UCSD-AML1 (cell line): Measurements from ENCODE around the gene ABCA4.

Source experiments
- DNase-seq: peaks from one replicate; lab custom pipeline; 2025; ENCODE audit not compliant: unreplicated experiment; lab: John Stamatoyannopoulos, UW

Gene ABCA4

DNA sequence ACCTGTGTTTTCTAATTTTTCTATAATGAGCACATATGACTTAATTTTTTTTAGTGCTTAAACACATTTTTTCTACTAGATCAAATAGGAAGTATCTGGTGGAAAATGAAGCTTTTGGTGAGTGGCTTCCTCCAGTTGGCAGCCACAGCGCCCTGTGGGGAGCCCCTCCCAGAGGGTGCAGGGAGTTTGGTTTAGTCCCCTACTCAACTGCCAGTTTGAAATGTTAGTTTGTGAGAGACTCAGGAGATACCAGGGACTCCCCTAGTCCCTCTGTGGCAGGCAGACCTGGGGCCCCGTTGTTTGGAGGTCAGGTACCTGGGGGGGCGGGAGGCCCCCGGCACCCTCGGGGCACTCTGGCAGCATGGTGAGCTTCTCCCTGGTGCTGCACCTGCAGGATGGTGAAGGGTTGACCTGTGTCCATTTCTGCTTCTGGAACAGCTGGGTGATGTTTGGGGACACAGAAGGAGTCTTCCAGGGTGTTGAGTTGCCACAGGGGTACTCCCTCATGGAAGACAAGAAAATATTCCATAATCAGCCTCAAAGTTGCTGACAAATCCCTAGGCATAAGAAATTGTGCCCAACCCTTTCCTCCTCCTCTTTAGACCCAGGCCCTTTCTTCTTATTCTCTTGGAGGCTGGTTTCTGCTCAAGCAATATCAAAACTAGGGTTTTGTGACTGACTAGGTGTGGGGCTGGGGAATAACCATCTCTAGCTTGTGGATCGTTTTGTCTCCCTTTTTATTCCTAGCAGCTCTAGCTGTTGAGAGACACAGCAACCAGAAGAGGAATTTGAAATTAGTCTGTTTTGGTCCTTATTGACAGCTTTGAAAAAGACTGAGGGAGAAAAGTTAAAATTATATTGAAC, 91.6 kb downstream of the ABCA4 start:
- DNase-seq, result no peak

DNA sequence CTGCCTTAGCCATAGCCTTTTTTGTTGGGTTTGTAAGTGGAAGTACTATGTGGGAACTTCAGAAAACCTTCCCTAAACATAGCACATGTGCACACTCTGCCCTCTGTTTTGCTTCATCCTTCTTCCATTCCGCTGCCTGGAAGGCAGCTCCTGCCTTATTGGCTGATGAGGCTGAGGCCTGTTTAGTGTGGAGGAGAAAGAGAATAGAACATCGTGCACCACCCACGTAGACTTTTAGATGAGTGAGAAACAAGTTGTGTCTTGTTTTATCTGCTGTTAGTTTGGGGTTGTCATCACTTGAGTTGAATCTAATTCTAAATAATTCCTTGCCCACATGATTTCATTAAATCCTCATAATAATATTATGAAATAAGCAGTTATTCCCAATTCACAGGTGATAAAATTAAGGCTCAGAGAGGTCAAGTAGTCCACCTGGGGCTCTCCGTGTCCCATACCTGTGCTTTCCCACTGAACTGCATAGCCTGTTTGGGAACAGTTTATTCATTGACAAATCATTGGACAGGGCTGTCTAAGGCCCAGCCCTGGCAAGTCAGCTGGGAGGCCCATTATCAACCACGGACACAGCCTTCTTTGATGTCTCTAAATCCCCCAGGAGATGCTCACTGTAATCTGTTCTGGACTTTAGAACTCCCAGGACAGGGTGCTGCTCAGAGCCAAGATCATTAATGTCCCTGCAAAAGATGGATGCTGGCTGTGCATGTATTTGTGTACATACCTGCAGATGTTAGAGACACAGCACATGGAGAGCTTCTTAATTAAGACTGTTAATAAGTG, 93.0 kb downstream of the ABCA4 start:
- DNase-seq, result no peak

DNA sequence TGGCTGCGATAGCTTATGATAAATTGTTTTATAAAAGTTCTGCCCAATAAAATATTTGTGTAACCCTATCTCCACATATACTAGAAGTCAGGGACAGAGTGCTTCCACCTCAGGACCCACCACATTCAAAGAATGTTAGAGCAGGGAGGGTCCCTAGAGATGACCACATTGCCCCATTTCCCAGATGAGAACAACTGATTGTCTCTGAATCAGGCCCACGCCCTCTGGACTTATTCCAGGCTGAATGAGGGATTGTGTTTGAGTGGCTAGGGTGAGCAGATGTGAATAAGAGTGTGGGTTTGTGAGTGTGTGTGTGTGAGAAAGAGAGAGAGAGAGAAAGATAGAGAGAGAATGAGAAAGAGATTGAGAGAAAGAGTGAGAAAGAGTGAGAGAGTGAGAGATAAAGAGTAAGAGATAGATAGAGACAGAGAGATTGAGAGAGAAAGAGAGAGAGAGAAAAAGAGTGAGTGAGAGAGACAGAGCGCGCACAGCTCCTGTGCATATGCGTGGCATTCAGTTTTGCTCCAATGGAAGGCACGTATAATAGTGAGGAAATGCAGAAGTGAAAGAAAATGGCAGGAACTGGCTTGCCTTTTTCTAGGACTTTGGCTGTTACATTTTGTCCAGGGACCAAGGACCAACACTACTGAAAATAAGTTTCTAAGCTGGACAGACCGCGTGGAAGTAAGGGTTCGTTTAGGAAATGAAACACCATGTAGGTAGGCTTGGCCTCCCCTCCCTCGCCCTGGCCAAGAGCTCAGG, 94.1 kb downstream of the ABCA4 start:
- no peak for DNase-seq

DNA sequence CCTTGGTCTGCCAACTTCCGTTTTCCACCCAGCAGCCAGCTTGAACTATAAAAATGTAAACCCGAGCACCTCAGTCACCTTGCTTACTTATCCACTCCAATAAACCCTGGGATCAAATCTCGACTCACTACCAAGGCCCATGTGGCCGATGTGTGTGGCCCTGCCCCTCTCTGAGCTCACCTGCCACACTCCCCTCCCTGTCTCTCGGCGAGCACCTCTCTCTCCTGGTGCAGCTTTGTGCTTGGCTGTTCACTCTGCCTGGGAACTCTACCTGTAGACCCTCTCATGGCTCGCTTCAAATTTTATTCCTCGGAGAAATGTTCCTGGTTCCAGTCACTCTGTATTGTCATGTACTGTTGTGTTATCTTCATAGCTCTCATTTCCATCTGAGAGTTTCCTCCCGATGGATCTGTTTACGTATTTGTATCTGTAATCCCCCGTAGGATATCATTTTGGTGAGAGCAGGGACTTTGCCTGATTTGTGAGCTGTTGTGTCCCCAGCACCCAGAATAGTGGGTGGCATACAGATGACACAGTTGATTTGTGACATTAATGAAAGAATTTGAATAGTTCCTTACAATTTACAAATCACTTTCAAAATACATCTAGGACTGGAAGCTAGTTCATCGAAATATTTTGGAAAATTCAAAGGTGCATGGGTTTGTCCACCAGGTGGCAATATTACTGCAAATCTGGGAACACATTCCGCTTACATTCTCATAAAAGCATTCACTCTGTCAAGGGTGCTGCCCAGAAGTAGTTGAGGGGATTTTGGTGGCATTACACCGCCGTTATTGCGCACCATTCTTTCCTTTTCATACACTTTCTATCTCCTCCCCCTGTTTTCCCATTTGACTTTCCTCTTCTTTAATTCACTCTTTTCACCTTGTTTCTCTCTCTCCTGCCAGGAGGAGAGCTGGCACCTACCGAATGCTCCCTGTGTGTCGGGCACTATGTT, 95.3 kb downstream of the ABCA4 start:
- no peak for DNase-seq

DNA sequence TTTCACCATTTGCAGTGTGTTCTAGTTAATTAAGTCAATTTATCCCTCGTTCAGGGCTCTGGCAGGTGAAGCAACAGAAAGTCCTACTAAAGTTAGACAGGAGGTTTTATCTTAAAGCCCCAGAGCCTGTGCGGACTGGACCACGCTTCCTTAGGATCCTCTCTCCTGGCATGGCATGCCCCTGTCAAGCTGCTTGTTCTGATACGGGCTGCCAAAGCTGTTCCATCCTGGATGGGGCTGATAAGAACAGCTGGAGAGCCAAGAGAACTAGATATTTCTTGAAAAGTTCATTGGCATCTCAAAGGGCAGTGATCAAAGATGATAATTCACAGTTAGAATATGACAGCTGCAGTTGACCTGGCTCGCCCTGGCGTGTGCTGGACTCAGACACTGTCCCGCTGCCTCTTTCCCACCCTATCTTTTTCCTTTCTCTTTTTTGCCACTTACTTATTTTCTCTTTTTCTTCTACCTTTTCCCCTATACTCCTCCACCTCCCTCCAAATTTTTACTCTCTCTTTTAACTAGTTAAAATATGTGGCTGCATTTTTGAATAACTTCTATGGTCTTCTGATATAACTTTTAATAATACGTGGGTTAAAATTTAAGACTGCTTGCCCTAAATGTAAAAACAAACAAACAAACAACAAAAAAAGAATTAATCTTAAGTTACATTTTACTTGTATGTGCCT, 96.7 kb downstream of the ABCA4 start:
- no peak for DNase-seq

DNA sequence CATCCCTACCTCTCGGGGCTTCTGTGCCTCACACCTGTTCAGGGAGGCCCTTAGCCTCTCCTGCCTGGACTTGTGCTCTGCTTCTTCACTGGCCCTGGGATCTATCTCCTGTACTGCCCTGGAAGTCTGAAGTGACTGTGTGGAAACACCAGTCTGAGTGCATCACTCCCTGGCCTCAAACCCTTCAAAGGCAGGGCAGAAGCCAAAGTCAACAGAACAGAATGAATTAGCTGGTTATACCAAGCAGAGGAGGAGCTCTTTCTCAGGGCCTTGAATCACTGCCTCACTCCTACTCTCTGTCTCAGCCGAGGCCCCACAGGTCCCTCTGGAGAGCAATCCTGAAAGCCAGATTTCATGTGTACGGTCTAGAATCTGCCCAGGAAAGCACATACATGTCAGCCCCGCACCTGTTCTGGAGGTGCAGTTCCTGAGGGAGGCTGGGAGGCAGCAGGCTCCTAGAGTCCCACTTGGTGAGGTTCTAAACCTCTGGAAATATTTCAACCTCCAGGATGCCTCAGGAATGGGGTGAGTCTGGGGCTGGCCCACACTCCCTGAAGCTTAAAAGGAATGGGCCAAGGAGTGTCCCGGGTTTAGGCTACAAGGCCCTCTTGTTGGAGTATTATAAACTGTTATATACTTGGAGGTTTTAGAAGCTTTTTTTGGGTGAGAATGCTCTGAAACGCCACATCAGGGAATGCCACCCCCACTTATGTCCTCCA, 98.3 kb downstream of the ABCA4 start:
- DNase-seq, result no peak

DNA sequence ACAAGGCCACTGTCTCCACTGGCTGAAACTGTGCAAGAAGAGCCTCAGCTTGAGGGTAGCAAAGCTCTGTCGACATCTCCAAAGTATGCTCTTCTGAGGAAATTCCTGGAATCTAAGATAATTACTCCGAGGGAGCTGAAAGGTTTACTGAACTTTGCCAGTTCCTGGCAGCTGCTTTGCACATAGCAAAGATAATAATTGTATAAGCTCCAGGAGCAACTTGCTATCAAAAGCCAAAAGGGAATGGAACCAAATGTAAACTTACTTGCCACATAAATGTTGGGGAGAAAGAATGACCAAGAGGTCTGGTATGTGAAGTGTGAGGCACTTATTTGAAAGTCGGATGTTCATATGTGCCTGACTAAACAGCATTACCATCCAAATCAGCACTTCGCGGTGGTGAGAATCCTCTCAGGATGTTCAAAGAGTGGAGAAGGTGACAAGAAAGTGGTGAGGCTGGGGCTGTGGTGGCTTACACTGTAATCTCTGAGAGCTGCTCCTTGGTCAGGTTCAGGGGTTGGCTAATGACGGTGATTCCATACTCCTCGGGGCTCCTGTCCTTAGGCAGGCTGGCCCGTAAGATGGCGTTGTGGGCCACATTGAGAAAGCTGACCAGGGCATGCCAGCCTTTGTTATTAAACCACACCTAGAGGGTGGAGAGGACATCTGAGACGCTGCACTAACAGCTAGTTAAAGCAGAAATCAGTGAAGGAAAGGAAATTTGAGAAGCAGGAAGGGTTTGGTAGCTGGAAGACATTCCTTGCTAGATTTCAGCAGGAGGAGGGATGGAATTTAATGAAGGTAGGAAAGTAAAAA, 100.0 kb downstream of the ABCA4 start:
- DNase-seq, result no peak

DNA sequence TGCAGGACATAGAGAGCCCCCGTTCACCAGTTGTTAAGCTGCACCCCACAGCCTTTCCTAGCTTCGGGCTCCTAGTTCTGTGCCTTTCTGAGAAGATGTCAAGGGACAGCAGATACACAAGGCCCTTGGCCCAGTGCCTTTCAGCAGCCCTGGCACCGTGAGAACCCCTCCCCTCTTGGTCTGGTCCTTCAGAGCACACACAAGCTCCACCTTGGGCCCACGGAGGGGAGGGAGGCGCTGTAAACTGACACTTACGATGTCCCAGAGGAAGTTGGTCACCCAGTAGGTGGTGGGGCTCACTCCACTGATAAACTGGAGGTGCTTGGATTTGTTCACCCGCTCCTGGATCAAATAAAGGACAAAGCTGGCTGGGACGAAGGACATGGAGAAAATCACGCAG, 101.6 kb downstream of the ABCA4 start:
- DNase-seq, result no peak

DNA sequence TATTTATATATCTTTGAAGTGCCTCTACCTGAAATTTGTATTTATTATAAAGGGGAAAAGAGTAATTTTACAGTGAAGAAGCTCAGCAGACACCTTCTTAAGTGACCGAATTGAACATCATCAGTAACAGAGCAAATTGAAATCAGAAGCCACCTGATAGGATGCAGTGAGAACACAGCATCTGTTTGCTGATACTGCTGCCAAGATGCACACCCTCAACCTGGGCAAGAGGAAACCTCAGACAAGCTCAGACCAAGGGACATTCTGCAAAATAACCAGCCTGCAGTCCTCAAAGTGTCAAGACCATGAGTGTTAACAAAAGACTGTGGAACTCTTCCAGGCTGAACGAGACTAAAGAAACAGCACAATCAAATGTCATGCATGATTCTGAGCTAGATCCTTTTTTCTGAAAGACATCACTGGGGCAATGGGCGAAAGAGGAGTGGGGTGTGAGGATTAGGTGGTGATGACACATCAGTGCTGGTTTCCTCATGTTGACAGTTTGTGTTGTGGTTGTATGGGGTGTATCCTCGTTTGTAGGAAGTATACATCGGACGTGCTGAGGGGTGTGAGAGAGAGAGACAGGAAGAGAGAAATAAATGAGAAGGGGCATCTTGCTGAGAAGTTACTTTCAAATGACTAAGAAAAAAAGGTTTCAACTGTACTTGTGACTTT, 103.7 kb downstream of the ABCA4 start:
- no peak for DNase-seq

DNA sequence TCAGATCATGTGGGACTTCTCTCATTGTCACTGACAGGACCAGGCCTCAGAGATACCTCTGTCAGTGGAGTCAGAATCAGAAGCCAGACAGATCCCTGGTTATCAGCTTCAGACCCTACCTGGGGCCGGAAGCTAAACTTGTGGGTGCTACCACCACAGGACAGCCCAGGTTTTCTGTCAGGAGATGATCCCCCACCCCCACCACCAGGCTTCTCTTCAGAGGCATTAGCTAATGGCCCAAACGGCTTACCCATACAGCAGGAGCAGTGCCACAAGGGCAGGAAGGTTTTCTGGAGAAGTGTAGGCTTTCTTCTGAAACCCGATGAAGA, 105.5 kb downstream of the ABCA4 start:
- DNase-seq, result no peak

DNA sequence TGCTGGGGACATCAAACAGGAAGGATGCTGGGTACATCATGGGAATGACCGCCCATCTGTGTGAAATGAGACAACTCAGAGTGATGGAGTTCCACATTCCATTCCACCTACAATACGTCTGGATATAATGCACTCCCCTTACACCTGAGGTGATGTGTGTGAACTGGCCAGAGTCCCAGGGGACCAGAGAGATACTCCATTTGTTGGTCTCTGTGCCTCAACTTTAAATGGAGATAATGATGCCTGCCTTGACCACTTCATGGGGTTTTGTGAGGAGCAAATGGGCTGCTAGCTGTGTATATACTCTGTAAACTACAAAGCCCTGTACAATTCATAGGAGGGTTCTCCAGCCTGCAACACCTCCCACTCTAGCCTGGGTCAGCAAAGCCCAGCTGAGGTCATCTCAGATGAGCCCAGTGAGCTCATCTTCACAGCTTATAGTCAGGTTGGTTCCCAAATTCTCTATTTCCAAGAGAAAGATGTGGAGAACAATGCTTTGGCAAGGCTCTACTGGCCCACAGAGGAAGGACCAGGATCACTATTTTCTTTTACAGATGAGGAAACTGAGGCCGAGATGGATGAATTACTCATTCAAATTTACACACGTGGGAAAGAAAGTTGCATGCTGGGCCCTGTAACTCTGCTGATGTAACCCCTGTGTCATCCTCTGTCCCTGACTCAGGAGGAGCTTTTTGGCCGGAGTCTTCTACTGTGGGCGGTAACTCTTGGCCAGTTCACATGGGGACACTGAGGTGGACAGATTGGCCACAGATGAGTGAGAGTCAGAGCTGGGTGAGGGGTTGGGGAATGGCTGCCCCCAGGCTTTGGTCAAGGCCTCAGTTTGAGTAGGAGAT, 106.1 kb downstream of the ABCA4 start:
- DNase-seq, result no peak

DNA sequence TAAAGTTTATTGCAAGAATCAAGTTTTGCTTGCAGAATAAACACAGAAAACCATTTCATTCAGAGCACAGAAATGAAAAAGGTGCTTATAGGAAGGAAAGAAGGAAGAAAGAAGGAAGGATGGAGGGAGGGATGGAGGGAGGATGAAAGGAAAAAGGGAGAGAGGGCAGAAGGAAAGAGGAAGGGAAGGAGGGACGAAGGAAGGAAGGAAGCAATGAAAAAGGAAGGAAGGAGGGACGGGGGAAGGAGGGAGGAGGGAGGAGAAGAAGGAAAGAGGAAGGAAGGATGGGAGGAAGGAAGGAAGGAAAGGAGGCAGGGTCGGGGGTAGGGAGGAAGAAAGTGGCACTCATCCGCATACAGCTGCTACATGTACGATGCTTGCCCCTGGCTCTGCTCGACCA, 106.9 kb downstream of the ABCA4 start:
- no peak for DNase-seq

DNA sequence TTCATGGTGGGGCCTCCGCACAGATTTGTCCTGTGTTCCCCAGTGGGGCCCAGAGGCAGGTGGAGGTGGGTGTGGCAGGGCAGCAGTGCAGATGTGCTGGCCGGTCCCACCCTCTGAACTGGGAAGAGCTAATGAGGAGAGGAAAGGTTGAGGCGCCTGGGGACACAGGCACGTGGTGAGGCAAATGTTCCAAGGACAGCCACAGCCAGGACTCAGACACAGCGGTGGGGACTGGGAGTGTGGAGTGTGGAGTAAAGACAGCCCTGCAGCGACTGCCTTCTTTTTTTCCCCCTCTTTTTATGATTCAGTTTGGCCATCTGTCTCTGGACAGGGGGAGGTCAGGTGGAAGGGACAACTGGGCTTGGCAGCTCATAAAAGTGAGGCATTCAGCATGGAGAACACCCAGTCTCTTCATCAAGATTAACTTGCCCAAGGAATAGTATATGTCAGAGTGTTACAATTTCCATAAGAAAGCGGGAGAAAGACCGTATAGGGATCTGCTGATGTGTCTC, 107.5 kb downstream of the ABCA4 start:
- no peak for DNase-seq

DNA sequence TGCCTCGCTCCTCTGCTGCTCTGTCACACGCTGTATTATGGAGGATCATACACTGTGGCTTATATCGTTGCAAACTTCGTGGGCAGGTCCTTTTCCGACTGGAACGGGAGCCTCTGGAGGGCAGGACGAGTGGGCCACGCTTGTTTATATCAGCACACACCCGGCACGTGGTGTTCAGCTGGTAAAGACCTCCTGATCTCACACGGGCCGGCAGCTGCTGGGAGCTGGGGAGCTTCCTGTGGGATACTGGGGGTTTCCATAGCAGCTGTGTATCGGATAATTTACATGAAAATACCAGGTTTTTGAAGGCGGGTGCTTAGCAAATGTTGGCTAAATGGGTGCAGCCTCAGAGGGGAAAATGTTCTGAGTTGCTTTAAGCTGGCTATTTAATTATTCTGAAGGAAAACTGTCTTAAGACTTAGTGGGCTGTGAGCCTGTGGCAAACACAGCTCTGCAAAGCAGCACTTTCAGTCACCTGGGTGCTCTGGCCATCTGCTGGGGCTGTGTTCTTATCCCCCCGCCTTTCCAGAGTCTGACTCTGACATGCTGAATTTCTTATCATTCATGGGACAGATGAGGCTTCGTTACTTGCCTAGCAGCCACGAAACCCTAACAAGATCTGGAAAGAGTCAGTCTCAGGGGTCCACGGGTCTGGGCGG, 108.1 kb downstream of the ABCA4 start:
- no peak for DNase-seq

DNA sequence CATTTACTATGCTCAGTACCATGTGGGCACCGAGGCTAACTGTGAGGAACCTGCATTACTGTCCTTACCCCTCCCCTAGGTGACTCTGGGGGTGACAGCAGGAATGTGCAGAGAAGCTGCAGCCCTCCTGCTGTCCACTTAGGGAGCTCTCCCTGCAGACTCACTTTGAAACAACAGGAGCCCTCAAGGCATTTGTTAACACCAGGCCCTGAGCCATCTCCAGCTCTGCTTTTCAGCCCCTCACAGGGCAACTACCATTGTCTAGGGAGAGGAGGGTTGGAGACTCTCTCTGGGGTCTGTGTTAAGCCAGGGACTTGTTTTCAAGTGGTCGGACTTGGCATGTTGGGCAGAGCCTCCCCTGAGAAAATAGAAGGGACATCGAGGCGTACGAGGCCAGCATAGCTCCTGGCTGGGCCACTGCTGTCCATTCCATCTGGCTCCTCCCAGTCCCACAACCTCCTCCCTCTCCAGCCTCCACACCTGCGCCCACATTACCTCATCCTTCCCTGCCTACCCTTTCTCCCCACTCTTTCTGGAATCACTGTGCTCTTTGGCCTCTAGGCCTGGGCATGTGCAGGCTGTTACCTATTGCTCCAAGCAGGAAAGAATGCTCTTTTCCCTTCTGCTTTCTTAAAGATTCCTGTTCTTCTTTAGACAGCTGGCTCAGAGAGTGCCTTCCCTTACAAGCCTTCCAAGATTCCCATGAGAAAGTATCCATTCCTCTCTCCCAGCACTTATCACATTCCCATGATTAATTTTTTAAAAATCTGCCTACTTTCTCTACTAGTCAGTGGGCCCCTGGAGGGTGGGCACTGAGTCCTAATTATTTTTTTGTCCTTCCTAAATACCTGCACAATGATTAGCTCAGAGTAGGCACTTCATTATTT, 109.0 kb downstream of the ABCA4 start:
- no peak for DNase-seq
